ENCODE results near the gene PHF19.

- TF ChIP-seq CTCF (IDR thresholded peaks at IDR 0.05) (no peak), POLR2A (IDR thresholded peaks at IDR 0.05) (no peak)
Measured at GRCh38 chr9:120876842-120877240, at the start of gene PHF19.

Measured in lower leg skin (tissue), 3 donors.